Naive B cell (primary cell): ENCODE measurements around the gene HYAL3. TPM values are rescaled to one million over a fixed set of nuclear protein-coding genes. Genes with fewer than 3 reads are reported as not detected.
"Not testable (repeated sequence)": the region's sequence is repeated elsewhere in the genome, so short reads cannot be mapped to it uniquely, and the experiment has no call there.

ENCODE experiments used
- ATAC-seq, 2 donors: fragments of 150-1000 bp; cut with Tn5 transposase; 2 replicates each; pipeline ENCODE4 v1.10.0; 2021; ENCODE audit warnings: low read depth in 2 of 2, mild to moderate bottlenecking in 2 of 2, moderate library complexity in 2 of 2
- DNase-seq: peaks from one replicate; pipeline ENCODE4 v3.0.0; 2022
- H3K27ac Mint-ChIP-seq, 6 donors: one replicate each; pipeline ENCODE4 v1.8.0; 2020 to 2022; ENCODE audit warnings: mild to moderate bottlenecking in 6 of 6, mixed read lengths in 6 of 6, moderate library complexity in 5 of 6, inconsistent platforms in 2 of 6
- H3K27me3 Mint-ChIP-seq, 3 donors: one replicate each; pipeline ENCODE4 v1.8.0; 2021 to 2022; ENCODE audit warnings: mixed read lengths in 3 of 3, mild to moderate bottlenecking in 1 of 3
- H3K36me3 Mint-ChIP-seq, 2 donors: one replicate each; pipeline ENCODE4 v1.8.0; 2020 to 2022; ENCODE audit warnings: mixed read lengths in 2 of 2, inconsistent platforms in 1 of 2, mild to moderate bottlenecking in 1 of 2
- H3K4me1 Mint-ChIP-seq, 3 donors: one replicate each; pipeline ENCODE4 v1.8.0; 2020 to 2022; ENCODE audit warnings: mixed read lengths in 3 of 3, inconsistent platforms in 1 of 3, mild to moderate bottlenecking in 1 of 3, moderate library complexity in 1 of 3
- H3K4me3 Mint-ChIP-seq, 8 donors: one replicate each; pipeline ENCODE4 v1.8.0; 2020 to 2022; ENCODE audit warnings: mild to moderate bottlenecking in 8 of 8, mixed read lengths in 8 of 8, moderate library complexity in 8 of 8, inconsistent platforms in 2 of 8
- H3K9me3 Mint-ChIP-seq, 7 donors: one replicate each; pipeline ENCODE4 v1.8.0; 2020 to 2022; ENCODE audit warnings: mixed read lengths in 7 of 7, mild to moderate bottlenecking in 5 of 7, inconsistent platforms in 2 of 7, moderate library complexity in 1 of 7
- polyA plus RNA-seq, 6 donors: library from polyadenylated mRNA; unstranded; fragments of 300-500 nt; fragmentation: Illumina TruSeq; gene quantifications; one replicate each; pipeline ENCODE4 v1.2.3, GENCODE V29; 2021; ENCODE audit warnings: low read depth in 6 of 6

The HYAL3 gene
- polyA plus RNA-seq, 6 donors from 2014 or later, result 0.93 to 2.8 (median 1.6) TPM; not detected in 1

DNA sequence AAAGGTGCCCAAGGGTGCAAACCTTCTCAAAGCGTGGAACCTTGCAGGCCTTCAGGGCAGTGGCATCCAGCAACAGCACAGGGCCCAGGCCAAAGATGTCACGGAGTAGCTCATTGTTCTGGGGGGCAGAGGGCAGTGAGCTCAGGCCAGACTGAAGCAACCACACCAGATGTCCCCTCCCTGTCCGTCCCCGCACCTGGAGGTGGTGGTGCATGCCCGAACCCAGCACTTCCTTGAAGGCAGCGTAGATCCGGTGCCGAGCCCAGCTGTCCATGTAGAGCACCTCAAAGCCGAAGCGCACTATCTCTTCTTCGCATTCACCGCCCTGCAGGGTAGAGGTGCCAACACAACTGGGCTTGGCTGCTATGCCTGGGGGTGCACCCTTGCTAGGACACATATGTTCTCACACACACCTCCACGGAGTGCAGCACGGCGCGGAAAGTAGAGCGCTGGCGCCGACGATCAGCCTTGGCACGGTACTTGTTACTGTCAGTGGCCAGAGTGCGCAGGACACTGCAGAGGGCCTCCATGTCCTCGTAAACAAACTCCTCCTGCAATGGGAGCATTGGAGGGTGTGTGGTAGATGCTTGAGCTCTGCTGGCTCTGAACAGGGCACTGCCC is 10.7 kb downstream of the HYAL3 start:
- no peak for DNase-seq
- Mint-ChIP-seq H3K4me3 (peak overlapping the region in 1 of 8 donors; percentile 66), H3K27me3 (no peaks in the 10 kb centered on the region), H3K36me3 (no peaks in the 10 kb centered on the region), H3K9me3 (no peaks in the 10 kb centered on the region), H3K27ac (peak overlapping the region in 1 of 6 donors; percentile 28), H3K4me1 (peaks cover 17 to 27% (median 24%) of the 10 kb centered on the region in 3 donors)
- no peak for ATAC-seq

DNA sequence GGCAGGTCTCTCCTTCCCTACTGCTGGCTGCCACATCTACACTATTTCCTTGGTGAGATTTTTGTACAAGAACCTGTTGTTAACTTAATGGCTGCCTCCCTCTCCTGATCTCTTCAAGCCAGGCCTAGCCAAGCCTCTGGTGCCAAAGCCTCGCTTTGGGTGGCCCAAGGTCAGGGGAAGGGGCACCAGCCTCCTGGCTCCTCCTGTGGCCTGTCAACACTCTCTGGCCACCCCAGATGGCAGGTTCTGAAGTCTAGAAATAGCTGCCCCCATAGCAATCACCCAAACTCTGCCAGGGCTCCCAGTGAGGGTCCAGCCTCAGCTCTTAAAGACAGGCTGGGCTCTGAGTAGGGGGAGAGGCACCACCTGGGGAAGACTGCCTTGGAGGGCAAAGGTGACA is 11.9 kb downstream of the HYAL3 start:
- peak overlapping the region in 1 of 6 donors; percentile 73 for H3K27ac Mint-ChIP-seq
- H3K36me3 Mint-ChIP-seq, result no peaks in the 10 kb centered on the region
- DNase-seq (no peak), ATAC-seq (no peak)
- no peak overlapping the region for H3K4me3 Mint-ChIP-seq
- H3K4me1 Mint-ChIP-seq, result peaks cover 8 to 16% (median 15%) of the 10 kb centered on the region in 3 donors
- H3K27me3 Mint-ChIP-seq, result no peaks in the 10 kb centered on the region
- no peaks in the 10 kb centered on the region for H3K9me3 Mint-ChIP-seq

DNA sequence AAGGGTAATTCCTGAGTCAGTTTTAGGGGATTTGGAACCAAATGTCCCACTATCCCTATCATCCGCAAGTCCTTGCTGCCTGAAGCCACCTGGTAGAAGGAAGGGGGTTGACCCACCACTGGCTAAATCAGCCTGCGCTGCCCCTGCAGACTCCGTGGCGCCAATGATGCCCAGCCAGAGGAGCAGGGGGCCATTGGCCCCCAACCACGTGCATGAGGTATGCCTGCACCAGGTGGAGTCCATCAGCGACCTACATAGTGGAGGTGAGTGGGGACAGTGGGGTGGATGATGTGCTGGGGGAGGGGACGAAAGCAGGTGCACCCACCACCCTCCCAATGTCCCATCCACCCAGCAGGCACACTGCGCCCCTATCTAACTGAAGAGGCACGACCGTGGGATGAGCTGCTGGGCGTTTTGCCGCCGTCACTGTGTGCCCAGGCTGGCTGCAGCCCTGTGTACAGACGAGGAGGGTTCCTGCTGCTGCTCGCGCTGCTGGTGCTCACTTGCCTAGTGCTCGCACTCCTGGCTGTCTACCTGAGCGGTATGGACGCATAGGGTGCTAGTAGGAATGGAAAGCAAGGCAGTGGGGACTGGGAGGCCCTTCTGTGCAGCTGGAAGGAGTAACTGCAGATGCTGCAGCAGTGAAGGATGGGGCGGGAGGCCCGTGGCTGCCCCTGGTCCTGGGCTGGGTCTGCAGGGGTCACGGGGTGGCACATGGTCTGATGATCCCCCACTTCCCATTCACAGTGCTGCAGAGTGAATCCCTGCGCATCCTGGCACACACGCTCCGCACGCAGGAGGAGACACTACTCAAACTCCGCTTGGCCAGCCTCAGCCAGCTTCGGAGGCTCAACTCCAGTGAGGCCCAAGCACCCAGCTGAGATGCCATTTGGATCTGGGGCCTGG is 12.6 kb downstream of the HYAL3 start:
- H3K9me3 Mint-ChIP-seq, result no peaks in the 10 kb centered on the region
- no peak overlapping the region for H3K27ac Mint-ChIP-seq
- no peak for DNase-seq
- ATAC-seq, result no peak
- H3K4me1 Mint-ChIP-seq, result peaks cover 6 to 15% (median 12%) of the 10 kb centered on the region in 3 donors
- no peak overlapping the region for H3K4me3 Mint-ChIP-seq
- no peaks in the 10 kb centered on the region for H3K27me3 Mint-ChIP-seq
- no peaks in the 10 kb centered on the region for H3K36me3 Mint-ChIP-seq

DNA sequence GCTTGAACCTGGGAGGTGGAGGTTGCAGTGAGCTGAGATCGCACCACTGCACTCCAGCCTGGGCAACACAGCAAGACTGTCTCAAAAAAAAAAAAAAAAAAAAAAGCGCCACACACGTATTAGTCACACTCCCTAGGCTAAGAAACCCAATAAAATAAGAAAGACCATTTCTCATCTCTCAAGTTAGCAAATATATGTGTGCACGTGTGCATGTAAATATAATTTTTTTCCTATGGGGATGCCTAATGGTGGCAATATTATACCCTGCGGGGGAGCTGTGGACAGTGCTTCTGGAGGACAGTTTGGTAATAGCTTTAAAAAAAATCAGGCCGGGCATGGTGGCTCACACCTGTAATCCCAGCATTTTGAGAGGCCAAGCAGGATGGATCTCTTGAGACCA is 15.1 kb downstream of the HYAL3 start:
- H3K27ac Mint-ChIP-seq, H3K36me3 Mint-ChIP-seq, DNase-seq, H3K9me3 Mint-ChIP-seq, H3K4me1 Mint-ChIP-seq, ATAC-seq, H3K27me3 Mint-ChIP-seq: not testable (repeated sequence)
- peak overlapping the region in 1 of 8 donors; percentile 18 for H3K4me3 Mint-ChIP-seq

DNA sequence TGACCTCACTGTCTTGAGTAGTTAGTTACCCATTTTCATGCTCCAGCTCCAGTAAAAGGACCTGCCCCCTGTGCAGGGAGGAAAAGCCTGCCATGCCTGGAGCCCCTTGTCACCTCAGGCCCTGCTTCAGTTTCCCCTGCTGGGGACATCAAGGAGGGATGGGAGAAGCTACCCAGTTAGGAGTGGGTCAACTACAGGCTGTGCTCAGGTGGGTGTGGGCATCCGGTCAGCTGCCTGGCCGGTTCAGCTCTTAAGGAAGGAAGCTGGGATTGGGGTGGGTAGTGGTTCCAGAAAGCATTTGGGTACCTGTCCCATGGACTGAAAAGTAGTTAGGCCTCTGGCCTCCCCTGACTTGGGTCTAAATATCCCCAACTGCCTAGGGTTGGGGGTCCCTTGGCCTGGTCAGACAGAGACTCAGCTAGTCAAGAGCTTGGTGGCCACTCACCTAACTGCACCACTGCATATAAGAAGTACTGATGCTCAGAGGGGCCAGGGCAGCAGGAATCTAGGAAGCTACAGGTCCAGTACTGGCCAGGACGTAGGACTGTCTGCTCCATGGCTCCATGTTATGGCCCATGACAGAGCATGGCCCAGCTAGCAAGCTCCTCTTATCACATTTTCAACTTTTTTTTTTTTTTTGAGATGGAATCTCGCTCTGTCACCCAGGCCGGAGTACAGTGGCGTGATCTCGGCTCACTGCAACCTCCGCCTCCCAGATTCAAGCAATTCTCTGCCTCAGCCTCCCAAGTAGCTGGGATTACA is 19.8 kb downstream of the HYAL3 start:
- DNase-seq (no peak), ATAC-seq (no peak)
- H3K27me3 Mint-ChIP-seq, result peaks cover 25 to 34% (median 27%) of the 10 kb centered on the region in 3 donors
- H3K4me1 Mint-ChIP-seq, result peaks cover 11 to 15% (median 14%) of the 10 kb centered on the region in 3 donors
- H3K36me3 Mint-ChIP-seq, result no peaks in the 10 kb centered on the region
- no peaks in the 10 kb centered on the region for H3K9me3 Mint-ChIP-seq
- H3K27ac Mint-ChIP-seq, result no peak overlapping the region
- H3K4me3 Mint-ChIP-seq, result no peak overlapping the region

DNA sequence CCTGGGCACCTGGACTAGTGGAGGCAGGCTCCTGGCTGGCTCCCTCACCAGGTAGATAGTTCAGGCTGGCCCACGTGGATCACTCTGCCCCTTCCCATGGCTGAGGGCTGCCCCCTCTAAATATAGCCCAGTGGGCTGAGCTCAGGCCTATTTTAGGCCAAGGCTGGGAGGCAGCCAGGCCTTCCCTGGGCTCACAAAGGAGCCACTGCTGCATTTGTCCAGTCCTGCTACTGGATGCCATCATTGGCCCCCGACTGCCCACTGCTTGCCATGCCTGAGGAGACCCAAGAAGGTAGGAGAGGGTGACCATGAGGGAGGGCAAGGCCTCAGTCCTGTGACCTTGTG is 20.4 kb downstream of the HYAL3 start, which contains the start of gene LSMEM2:
Gene LSMEM2 (plus strand): TSS at position 208 of the 345 bp plus-strand sequence. CDS start 27 bp downstream, at position 235.
- peaks cover 15 to 21% (median 19%) of the 10 kb centered on the region in 3 donors for H3K4me1 Mint-ChIP-seq
- H3K9me3 Mint-ChIP-seq, result no peaks in the 10 kb centered on the region
- no peak for DNase-seq
- H3K27ac Mint-ChIP-seq, result no peak within 1 kb of the TSS
- H3K36me3 Mint-ChIP-seq, result no peaks in the 10 kb centered on the region
- ATAC-seq, result no peak
- peaks cover 30 to 40% (median 33%) of the 10 kb centered on the region in 3 donors for H3K27me3 Mint-ChIP-seq
- H3K4me3 Mint-ChIP-seq, result no peak within 1 kb of the TSS

DNA sequence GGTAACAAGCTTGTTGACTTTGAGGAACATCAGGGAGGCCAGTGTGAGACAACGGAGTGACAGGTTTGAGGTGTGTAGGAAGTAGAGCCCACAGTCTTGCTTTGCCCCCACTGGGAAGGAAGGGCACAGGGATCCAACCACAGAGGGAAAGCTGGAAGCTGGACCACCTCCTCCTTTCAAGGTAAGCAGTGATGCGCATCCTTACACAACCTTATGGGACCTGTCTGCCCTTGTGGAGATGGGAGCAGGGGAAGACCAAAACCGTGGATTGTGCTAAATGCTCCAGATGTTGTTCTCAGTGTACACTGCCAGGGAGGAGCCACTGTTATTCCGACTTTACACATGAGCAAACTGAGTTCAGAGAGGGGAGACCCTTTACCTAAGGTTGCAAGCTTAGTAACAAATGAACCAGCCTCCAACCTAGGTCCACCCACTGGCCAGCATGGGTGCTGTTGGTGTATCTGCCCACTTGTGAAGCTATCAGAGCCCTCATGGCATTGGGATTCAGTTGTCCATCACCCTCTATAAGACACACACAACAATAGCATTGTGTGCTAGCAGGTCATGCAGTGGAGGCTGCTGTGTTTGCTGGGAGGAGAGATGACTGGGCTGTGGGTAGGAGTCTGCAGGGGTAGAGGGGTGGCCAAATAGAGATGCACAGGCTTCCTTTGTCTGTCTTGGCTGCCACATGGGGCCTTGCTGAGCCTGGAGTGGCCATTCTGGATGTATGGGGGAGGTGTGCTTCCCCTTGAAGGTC is 20.9 kb downstream of the HYAL3 start:
- H3K4me3 Mint-ChIP-seq, result no peak overlapping the region
- DNase-seq (no peak), ATAC-seq (no peak)
- H3K4me1 Mint-ChIP-seq, result peaks cover 15 to 22% (median 19%) of the 10 kb centered on the region in 3 donors
- no peak overlapping the region for H3K27ac Mint-ChIP-seq
- no peaks in the 10 kb centered on the region for H3K9me3 Mint-ChIP-seq
- no peaks in the 10 kb centered on the region for H3K36me3 Mint-ChIP-seq
- peaks cover 30 to 40% (median 34%) of the 10 kb centered on the region in 3 donors for H3K27me3 Mint-ChIP-seq

DNA sequence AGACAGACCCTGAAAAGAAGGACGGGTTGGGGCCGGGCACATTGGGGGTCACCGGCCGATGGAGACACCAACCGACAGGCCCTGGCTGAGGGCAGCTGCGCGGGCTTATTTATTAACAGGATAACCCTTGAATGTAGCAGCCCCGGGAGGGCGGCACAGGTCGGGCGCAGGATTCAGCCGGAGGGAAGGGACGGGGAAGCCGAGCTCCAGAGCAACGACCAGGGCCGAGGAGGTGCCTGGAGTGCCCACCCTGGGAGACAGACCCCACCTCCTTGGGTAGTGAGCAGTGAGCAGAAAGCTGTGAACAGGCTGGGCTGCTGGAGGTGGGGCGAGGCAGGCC is 22.5 kb downstream of the HYAL3 start:
- no peak overlapping the region for H3K27ac Mint-ChIP-seq
- DNase-seq, result no peak
- H3K36me3 Mint-ChIP-seq, result no peaks in the 10 kb centered on the region
- peaks cover 19 to 29% (median 25%) of the 10 kb centered on the region in 3 donors for H3K4me1 Mint-ChIP-seq
- no peaks in the 10 kb centered on the region for H3K9me3 Mint-ChIP-seq
- peaks cover 35 to 49% (median 41%) of the 10 kb centered on the region in 3 donors for H3K27me3 Mint-ChIP-seq
- H3K4me3 Mint-ChIP-seq, result peak overlapping the region in 1 of 8 donors; percentile 53
- ATAC-seq, result no peak

DNA sequence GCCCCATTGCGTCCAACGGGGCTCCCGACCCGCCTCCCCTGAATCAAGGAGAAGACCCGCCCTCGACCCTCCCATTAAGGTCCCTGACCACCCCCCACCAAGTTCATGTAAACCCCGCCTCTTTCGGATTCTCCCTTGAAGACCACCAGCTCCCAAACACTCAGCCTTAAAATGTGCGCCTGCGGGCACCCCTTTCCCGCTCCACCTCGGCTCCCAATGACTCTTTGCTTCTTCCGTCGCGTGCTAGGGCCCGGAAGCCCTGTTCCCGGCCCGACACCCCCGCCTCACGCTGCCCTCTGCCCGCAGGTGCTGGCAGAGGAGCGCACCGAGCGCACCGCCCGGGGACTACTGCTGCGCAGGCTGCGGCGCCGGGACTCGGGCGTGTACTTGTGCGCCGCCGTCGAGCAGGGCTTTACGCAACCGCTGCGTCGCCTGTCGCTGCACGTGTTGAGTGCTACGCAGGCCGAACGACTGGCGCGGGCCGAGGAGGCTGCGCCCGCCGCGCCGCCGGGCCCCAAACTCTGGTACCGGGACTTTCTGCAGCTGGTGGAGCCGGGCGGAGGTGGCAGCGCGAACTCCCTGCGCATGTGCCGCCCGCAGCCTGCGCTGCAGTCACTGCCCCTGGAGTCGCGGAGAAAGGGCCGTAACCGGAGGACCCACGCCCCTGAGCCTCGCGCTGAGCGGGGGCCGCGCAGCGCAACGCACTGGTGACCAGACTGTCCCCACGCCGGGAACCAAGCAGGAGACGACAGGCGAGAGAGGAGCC is 23.0 kb downstream of the HYAL3 start:
- peak overlapping the region in 1 of 6 donors; percentile 59 for H3K27ac Mint-ChIP-seq
- H3K4me3 Mint-ChIP-seq, result peak overlapping the region in 6 of 8 donors; percentile 26 to 69 (median 50)
- H3K9me3 Mint-ChIP-seq, result no peaks in the 10 kb centered on the region
- DNase-seq, result no peak
- no peaks in the 10 kb centered on the region for H3K36me3 Mint-ChIP-seq
- peaks cover 35 to 55% (median 41%) of the 10 kb centered on the region in 3 donors for H3K27me3 Mint-ChIP-seq
- H3K4me1 Mint-ChIP-seq, result peaks cover 19 to 29% (median 25%) of the 10 kb centered on the region in 3 donors
- ATAC-seq, result peak in 1 of 2 donors; percentile 10

DNA sequence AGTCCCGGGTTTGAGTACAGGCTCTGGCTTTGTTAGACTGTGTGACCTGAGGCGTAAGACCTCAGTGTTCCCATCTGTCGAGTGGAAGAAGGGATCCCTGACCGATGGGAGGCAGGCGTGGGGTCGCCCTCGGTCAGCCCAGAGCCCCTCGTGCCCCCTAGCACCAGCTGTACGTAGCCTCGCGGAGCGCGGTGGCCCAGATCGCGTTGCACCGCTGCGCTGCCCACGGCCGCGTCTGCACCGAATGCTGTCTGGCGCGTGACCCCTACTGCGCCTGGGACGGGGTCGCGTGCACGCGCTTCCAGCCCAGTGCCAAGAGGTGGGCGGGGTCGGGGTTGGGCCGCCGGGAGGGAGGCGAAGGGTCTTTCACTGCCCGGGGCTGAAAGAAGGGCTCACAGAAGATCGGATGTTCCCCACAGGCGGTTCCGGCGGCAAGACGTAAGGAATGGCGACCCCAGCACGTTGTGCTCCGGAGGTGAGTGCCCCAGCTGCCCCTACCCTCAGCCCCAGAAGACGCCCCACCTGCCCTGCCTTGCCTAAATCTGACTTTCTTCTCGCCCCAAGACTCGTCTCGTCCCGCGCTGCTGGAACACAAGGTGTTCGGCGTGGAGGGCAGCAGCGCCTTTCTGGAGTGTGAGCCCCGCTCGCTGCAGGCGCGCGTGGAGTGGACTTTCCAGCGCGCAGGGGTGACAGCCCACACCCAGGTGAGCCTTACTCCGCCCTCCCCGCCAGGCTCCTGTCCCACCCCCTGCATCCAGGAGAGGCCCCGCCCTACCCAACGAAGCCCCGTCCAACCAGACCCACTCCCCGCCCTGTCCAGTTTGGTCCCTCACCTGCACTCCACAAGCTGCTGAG is 23.8 kb downstream of the HYAL3 start:
- peaks cover 35 to 57% (median 41%) of the 10 kb centered on the region in 3 donors for H3K27me3 Mint-ChIP-seq
- peak overlapping the region in 3 of 6 donors; percentile 7 to 59 (median 52) for H3K27ac Mint-ChIP-seq
- no peaks in the 10 kb centered on the region for H3K9me3 Mint-ChIP-seq
- H3K4me1 Mint-ChIP-seq, result peaks cover 19 to 29% (median 25%) of the 10 kb centered on the region in 3 donors
- ATAC-seq (no peak), DNase-seq (no peak)
- H3K36me3 Mint-ChIP-seq, result no peaks in the 10 kb centered on the region
- H3K4me3 Mint-ChIP-seq, result peak overlapping the region in 6 of 8 donors; percentile 26 to 69 (median 50)

DNA sequence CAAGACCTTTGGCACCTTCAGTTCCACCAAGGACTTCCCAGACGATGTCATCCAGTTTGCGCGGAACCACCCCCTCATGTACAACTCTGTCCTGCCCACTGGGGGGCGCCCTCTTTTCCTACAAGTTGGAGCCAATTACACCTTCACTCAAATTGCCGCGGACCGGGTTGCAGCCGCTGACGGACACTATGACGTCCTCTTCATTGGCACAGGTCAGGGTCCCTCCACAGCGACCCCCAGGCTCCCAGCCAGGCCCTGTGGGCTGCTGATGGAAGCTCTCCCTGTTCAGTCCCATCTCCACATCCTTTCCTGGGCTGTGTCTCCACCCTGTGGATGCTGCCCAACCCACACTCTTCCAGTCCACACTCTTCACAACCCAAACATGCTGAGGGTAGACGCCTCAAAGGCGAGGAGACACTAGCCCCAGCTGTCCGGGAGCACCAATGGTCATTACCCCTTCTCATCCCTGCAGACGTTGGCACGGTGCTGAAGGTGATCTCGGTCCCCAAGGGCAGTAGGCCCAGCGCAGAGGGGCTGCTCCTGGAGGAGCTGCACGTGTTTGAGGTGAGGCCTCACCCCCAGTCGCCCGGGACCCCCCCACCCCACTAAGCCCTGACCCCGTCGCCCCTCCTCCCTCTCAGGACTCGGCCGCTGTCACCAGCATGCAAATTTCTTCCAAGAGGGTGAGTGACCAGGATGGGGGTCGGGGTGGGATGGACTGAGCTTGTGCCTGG is 24.7 kb downstream of the HYAL3 start:
- peak overlapping the region; percentile 40 to 95 (median 78) for H3K27ac Mint-ChIP-seq
- peak; percentile 67 for DNase-seq
- peaks cover 35 to 59% (median 41%) of the 10 kb centered on the region in 3 donors for H3K27me3 Mint-ChIP-seq
- H3K4me3 Mint-ChIP-seq, result peak overlapping the region in 7 of 8 donors; percentile 29 to 91 (median 65)
- peaks cover 19 to 29% (median 25%) of the 10 kb centered on the region in 3 donors for H3K4me1 Mint-ChIP-seq
- ATAC-seq, result peak; percentile 20 to 32
- H3K36me3 Mint-ChIP-seq, result no peaks in the 10 kb centered on the region
- H3K9me3 Mint-ChIP-seq, result no peaks in the 10 kb centered on the region
